A673 (cell line): Measurements from ENCODE around the gene LDLRAD3.

Experiments used
- EZH2 ChIP-seq: fragments of 200-600 bp; sonication (generic); IDR thresholded peaks from 2 replicates; pipeline ENCODE4 v1.6.1; 2017; ENCODE audit warnings: borderline replicate concordance, low read depth, mild to moderate bottlenecking, mixed read lengths, antibody characterized with exemption, low read length; ENCODE audit not compliant: poor library complexity, severe bottlenecking
- TF ChIP-seq, protein P1 (sequence below): fragments of 300-800, 200-600 bp; sonication (generic); conservative IDR thresholded peaks from 2 replicates; pipeline ENCODE4 v1.5.1; 2017; ENCODE audit warnings: low read depth, mild to moderate bottlenecking, antibody characterized with exemption, low read length, moderate library complexity, mixed read lengths

DNA sequence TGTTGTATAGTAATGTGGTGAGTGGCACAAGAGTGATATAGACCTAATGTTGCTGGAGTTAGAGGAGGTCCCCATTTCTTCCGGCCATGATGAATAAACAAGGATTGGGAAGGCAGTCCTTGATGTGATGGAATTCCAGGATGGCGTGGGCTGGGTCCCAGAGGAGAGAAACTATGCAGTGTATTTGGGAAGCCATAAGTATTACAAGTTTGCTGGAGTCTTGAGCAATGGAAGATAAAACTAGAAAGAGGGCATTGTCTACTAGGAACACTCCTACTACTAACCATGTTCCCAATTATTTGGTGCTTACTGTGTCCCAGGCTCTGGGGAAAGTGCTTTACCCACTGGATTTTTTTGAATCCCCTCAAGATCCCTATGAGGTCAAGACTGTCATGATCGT lies 20.0 kb downstream of the LDLRAD3 start:
- TF ChIP-seq, protein P1, sequence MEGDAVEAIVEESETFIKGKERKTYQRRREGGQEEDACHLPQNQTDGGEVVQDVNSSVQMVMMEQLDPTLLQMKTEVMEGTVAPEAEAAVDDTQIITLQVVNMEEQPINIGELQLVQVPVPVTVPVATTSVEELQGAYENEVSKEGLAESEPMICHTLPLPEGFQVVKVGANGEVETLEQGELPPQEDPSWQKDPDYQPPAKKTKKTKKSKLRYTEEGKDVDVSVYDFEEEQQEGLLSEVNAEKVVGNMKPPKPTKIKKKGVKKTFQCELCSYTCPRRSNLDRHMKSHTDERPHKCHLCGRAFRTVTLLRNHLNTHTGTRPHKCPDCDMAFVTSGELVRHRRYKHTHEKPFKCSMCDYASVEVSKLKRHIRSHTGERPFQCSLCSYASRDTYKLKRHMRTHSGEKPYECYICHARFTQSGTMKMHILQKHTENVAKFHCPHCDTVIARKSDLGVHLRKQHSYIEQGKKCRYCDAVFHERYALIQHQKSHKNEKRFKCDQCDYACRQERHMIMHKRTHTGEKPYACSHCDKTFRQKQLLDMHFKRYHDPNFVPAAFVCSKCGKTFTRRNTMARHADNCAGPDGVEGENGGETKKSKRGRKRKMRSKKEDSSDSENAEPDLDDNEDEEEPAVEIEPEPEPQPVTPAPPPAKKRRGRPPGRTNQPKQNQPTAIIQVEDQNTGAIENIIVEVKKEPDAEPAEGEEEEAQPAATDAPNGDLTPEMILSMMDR, result no peak
- no peak for TF ChIP-seq EZH2
